Effector CD4-positive, alpha-beta T cell (primary cell): Measurements from ENCODE around the gene PALLD.

Experiments
- DNase-seq: peaks from one replicate; pipeline ENCODE4 v3.0.0-alpha.2; 2020

PALLD gene

GRCh38 chr4:168560184-168561180 is 63.6 kb downstream of the PALLD start:
- DNase-seq = no peak

GRCh38 chr4:168562041-168562571 is 65.3 kb downstream of the PALLD start:
- DNase-seq = no peak

- DNase-seq = no peak
These were observed 67.2 kb downstream of the PALLD start for GRCh38 chr4:168564023-168564422.

GRCh38 chr4:168565130-168565529 is 68.3 kb downstream of the PALLD start:
- DNase-seq = no peak

GRCh38 chr4:168566726-168567125 is 69.9 kb downstream of the PALLD start:
- no peak for DNase-seq

GRCh38 chr4:168569066-168569930 is 72.4 kb downstream of the PALLD start:
- no peak for DNase-seq

- no peak for DNase-seq
These were observed 73.1 kb downstream of the PALLD start for GRCh38 chr4:168569931-168570276.

GRCh38 chr4:168570466-168570865 is 73.6 kb downstream of the PALLD start:
- no peak for DNase-seq

- no peak for DNase-seq
These were observed 75.2 kb downstream of the PALLD start for GRCh38 chr4:168572002-168572401.

- no peak for DNase-seq
These were observed 77.0 kb downstream of the PALLD start for GRCh38 chr4:168573870-168574269.

GRCh38 chr4:168574581-168575295 is 77.9 kb downstream of the PALLD start:
- DNase-seq = no peak

- DNase-seq = no peak
These were observed 78.6 kb downstream of the PALLD start for GRCh38 chr4:168575473-168575872.

GRCh38 chr4:168577624-168578023 is 80.8 kb downstream of the PALLD start:
- DNase-seq = no peak

GRCh38 chr4:168580228-168580627 is 83.4 kb downstream of the PALLD start:
- DNase-seq = no peak

GRCh38 chr4:168584321-168584771 is 87.5 kb downstream of the PALLD start:
- no peak for DNase-seq

- DNase-seq = no peak
These were observed 88.6 kb downstream of the PALLD start for GRCh38 chr4:168585168-168586091.

GRCh38 chr4:168586926-168587325 is 90.1 kb downstream of the PALLD start:
- no peak for DNase-seq

- no peak for DNase-seq
These were observed 90.7 kb downstream of the PALLD start for GRCh38 chr4:168587411-168588125.

GRCh38 chr4:168588916-168589531 is 92.2 kb downstream of the PALLD start:
- DNase-seq = no peak

- DNase-seq = no peak
These were observed 95.8 kb downstream of the PALLD start for GRCh38 chr4:168592676-168593075.
